Measurements from ENCODE around the gene TPRA1. TPM values are rescaled to one million over a fixed set of nuclear protein-coding genes. Genes with fewer than 3 reads are reported as not detected.
A peak's percentile ranks its signal among the peaks of the same experiment; 100 is the strongest.

The TPRA1 gene
- polyA plus RNA-seq, 3 donors: 20.2 to 29.4 (median 23.4) TPM

DNA sequence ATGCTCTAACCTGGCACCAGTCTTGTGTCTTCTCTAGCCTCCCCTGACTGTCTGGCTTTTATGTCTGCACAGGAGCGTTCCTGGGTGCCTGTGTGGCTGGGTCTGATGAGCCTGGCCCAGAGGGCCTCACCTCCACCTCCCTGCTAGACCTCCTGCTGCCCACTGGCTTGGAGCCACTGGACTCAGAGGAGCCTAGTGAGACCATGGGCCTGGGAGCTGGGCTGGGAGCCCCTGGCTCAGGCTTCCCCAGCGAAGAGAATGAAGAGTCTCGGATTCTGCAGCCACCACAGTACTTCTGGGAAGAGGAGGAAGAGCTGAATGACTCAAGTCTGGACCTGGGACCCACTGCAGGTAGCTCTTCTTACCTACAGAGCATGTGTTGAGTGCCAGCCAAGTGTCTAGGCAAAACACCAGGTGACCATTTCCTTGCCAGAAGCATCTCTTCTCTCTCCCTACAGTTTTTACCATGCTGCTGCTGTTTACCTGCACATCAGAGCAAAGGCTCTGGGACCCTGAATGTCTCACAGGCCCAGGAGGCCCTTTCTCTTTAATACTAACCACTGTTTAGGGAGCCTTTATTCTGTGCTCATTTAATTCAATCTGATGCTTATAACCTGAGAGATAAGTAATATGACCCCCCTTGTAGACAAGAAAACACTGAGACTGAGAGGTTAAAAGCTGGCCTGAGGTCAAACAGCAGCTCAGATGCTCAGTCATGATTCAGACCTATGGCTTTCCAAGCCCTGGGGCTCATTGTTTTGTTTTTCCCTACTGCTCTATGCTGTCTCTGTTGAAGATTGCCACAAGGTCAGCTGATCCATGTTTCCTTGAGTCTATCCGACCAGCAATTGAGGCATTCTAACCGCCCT, 48.9 kb upstream of the TPRA1 start:
- TF ChIP-seq CTCF (IDR thresholded peaks at IDR 0.05): no peak
- DNase-seq: no peak
- Histone ChIP-seq H3K9me3 (replicated peaks in 1 of 2; ENCODE audit: control insufficient read depth in 1 of 2, insufficient read depth in 1 of 2, low read length in 2 of 2) (no peaks in the 10 kb centered on the region), H2AFZ (ENCODE audit: insufficient read depth, low read depth, low read length, poor library complexity, severe bottlenecking) (no peak overlapping the region), H3K9ac (ENCODE audit: insufficient read depth, low read length, poor library complexity, severe bottlenecking) (no peak overlapping the region), H3K27ac (ENCODE audit: low read depth in 1 of 2, low read length in 2 of 2) (no peak overlapping the region), H3K4me2 (replicated peaks; ENCODE audit: extremely low read depth, low read length, poor library complexity, severe bottlenecking) (no peak overlapping the region), H4K20me1 (ENCODE audit: insufficient read depth, low read length) (no peaks in the 10 kb centered on the region), H3K79me2 (ENCODE audit: insufficient read depth, low read length) (no peaks in the 10 kb centered on the region), H3K36me3 (replicated peaks in 1 of 2; ENCODE audit: control insufficient read depth in 1 of 2, insufficient read depth in 2 of 2, low read length in 2 of 2) (no peaks in the 10 kb centered on the region), H3K4me3 (replicated peaks in 1 of 3; ENCODE audit: low read depth in 2 of 3, low read length in 3 of 3) (no peak overlapping the region), H3K4me1 (ENCODE audit: control insufficient read depth in 1 of 2, insufficient read depth in 2 of 2, low read length in 2 of 2) (peaks cover under 1 to 3% of the 10 kb centered on the region in 2 donors), H3K27me3 (ENCODE audit: control insufficient read depth in 2 of 2, insufficient read depth in 2 of 2, low read length in 2 of 2) (no peaks in the 10 kb centered on the region)
- 92% methylated on average over 2 of the region's 5 CpGs for WGBS (ENCODE audit: insufficient coverage)
- intact Hi-C loops (cut with micrococcal nuclease): loop anchor here in 1 of 2 donors (10.0 kb wide), 2 partner anchors 55 to 725 kb away; no protein-coding TSS in a partner anchor
- no peaks in the 10 kb centered on the region for H3K9me3 Mint-ChIP-seq
- H3K36me3 Mint-ChIP-seq: no peaks in the 10 kb centered on the region
- peaks cover 0 to 4% (median 2%) of the 10 kb centered on the region in 3 donors for H3K27me3 Mint-ChIP-seq (ENCODE audit: low read depth in 3 of 3)
- peaks cover 4% of the 10 kb centered on the region for H3K4me1 Mint-ChIP-seq
- peak overlapping the region in 1 of 7 donors; percentile 14 for H3K27ac Mint-ChIP-seq
- H3K4me3 Mint-ChIP-seq: no peak overlapping the region

DNA sequence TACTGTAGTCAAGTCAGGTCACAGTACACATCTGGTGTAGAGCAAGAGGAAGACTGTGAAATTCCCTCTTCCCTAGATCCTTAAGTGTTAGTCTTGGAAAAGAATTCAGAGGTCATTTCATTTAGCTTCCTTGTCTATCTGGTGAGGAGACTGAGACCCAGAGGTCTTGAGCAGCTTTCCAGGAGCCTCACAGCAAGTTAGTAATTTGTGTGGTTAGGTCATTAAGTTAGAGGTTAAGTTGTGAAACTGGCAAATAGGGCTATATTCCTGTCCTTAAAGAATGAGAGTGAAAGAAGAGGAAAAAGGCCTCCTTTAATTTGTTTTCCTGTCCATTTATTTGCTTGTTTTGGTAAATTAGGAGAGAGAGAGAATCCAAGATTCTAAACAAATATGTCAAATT, 47.4 kb upstream of the TPRA1 start:
- no peak overlapping the region for H3K4me3 ChIP-seq (replicated peaks in 1 of 3; ENCODE audit: low read depth in 2 of 3, low read length in 3 of 3)
- peaks cover 0 to 4% (median 2%) of the 10 kb centered on the region in 3 donors for H3K27me3 Mint-ChIP-seq (ENCODE audit: low read depth in 3 of 3)
- no peak overlapping the region for H2AFZ ChIP-seq (ENCODE audit: insufficient read depth, low read depth, low read length, poor library complexity, severe bottlenecking)
- H3K79me2 ChIP-seq (ENCODE audit: insufficient read depth, low read length): no peaks in the 10 kb centered on the region
- intact Hi-C loops (cut with micrococcal nuclease): loop anchor here in 1 of 2 donors (10.0 kb wide), 1 partner anchor 53 kb away; no protein-coding TSS in a partner anchor
- no peaks in the 10 kb centered on the region for H3K9me3 Mint-ChIP-seq
- no peak for DNase-seq
- peaks cover 2% of the 10 kb centered on the region for H3K4me1 Mint-ChIP-seq
- H3K27me3 ChIP-seq (ENCODE audit: control insufficient read depth in 2 of 2, insufficient read depth in 2 of 2, low read length in 2 of 2): no peaks in the 10 kb centered on the region
- no peak overlapping the region for H3K4me3 Mint-ChIP-seq
- H3K9me3 ChIP-seq (replicated peaks in 1 of 2; ENCODE audit: control insufficient read depth in 1 of 2, insufficient read depth in 1 of 2, low read length in 2 of 2): no peaks in the 10 kb centered on the region
- TF ChIP-seq CTCF (IDR thresholded peaks at IDR 0.05): no peak
- no peak overlapping the region for H3K27ac ChIP-seq (ENCODE audit: low read depth in 1 of 2, low read length in 2 of 2)
- no peak overlapping the region for H3K9ac ChIP-seq (ENCODE audit: insufficient read depth, low read length, poor library complexity, severe bottlenecking)
- H3K36me3 Mint-ChIP-seq: no peaks in the 10 kb centered on the region
- no peak overlapping the region for H3K4me2 ChIP-seq (replicated peaks; ENCODE audit: extremely low read depth, low read length, poor library complexity, severe bottlenecking)
- H3K36me3 ChIP-seq (replicated peaks in 1 of 2; ENCODE audit: control insufficient read depth in 1 of 2, insufficient read depth in 2 of 2, low read length in 2 of 2): no peaks in the 10 kb centered on the region
- no peak overlapping the region for H3K27ac Mint-ChIP-seq
- H4K20me1 ChIP-seq (ENCODE audit: insufficient read depth, low read length): no peaks in the 10 kb centered on the region
- no peaks in the 10 kb centered on the region for H3K4me1 ChIP-seq (ENCODE audit: control insufficient read depth in 1 of 2, insufficient read depth in 2 of 2, low read length in 2 of 2)
